ENCODE results near the gene OR4D9. TPM values are rescaled to one million over a fixed set of nuclear protein-coding genes. Genes with fewer than 3 reads are reported as not detected.
"Not testable (repeated sequence)": the region's sequence is repeated elsewhere in the genome, so short reads cannot be mapped to it uniquely, and the experiment has no call there.

OR4D9 gene
- total RNA-seq: not detected

DNA sequence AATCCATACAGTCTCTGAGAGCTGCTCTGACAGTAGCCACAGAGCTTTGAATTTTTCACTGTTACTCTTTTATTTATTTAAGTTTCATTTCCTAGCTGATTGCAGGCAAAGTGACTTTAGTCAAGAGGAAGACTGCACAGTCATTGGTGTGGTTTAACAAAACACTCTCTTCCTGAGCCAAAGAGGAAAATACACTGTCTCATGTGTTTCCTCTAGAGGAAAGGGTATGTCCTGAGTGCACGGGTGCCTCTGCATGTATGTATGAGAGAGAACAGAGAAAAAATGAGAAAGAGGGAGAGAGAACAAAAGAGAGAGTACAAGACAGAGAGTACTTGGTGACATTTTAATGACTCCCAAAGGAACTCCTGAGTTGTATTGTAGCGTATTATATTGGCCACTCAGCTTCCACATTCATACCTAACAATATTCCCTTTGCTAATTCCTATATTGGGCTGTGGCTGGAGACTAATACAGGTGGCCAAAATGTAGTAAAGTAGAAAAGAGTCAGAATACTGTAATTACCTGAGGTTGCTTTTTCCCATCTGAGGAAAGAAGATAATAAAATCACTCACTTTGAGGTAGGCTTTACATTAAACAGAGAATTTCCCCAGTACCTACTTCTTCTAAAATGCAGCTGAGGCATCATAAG, at the start of gene OR4D9:
Gene OR4D9 (plus strand): TSS at position 599 of the 649 bp plus-strand sequence. CDS start 3,374 bp downstream, outside the sequence.
- peaks cover 5% of the 10 kb centered on the region for H3K27me3 Mint-ChIP-seq
- no peak for DNase-seq
- peaks cover 3% of the 10 kb centered on the region for H3K9me3 Mint-ChIP-seq
- H3K4me3 Mint-ChIP-seq: no peak within 1 kb of the TSS
- ChIA-PET POLR2A (interaction anchor here (1.4 kb wide), 1 partner anchor 26 kb away, joined by 3 read pairs; no protein-coding TSS in a partner anchor), CTCF (interaction anchor here (1.0 to 1.3 kb wide), 3 partner anchors 10 to 39 kb away, joined by 3 to 5 read pairs (median 3); no protein-coding TSS in a partner anchor)
- peaks cover 27% of the 10 kb centered on the region for H3K4me1 Mint-ChIP-seq
- H3K27ac Mint-ChIP-seq: peak within 1 kb of the TSS; percentile 63
- H3K36me3 Mint-ChIP-seq (ENCODE audit: low read depth): peaks cover 5% of the 10 kb centered on the region

DNA sequence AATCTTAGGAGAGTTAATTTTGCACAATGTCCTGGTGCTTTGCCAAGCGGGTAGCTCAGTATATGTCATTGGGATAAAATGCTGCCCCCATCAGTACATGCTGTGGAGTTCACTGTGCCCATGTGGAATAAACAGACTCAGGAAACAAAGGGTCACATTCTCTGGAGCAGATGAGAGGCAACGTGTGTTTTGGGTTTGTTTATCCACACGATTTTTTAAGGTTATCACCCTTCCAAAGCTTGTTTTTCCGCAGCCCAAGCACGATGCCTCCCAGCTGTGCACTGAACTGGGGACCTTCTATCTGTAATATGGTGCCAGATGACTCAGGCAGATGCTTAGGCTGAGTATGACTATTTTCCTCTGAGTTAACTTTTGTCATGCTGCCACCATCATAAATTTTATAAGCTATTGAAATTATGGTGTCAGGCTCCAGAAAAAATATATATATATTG, 48.1 kb upstream of the OR4D9 start:
- H3K9me3 Mint-ChIP-seq: no peaks in the 10 kb centered on the region
- CTCF ChIA-PET: no interaction called here
- POLR2A ChIA-PET: no interaction called here
- H3K27ac Mint-ChIP-seq: no peak overlapping the region
- DNase-seq: no peak
- no peak overlapping the region for H3K4me3 Mint-ChIP-seq
- H3K36me3 Mint-ChIP-seq (ENCODE audit: low read depth): no peaks in the 10 kb centered on the region
- no peaks in the 10 kb centered on the region for H3K4me1 Mint-ChIP-seq
- H3K27me3 Mint-ChIP-seq: peaks cover 7% of the 10 kb centered on the region

DNA sequence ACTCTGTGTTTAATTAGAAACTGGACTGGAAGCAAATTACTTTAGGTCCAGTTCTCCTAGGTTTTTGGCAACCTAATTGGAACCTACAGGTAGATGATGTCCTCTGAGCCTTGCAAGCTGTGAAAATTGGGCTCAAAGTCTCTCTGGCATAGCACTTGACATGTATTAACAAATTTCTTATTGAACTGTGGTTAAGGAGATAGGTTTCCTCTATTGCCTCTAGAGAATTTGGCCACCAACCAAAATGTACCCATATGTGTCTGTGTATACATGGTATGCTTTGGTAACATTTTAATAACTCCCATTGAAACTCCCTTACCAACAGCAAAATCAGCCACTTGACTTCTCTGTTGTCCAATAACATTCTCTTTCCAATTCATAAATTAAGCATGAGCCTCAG, 38.3 kb upstream of the OR4D9 start, which contains the start of gene OR4D10:
Gene OR4D10 (plus strand): TSS at position 301 of the 400 bp plus-strand sequence. CDS start 4,115 bp downstream, outside the sequence.
- Mint-ChIP-seq H3K4me3 (no peak within 1 kb of the TSS), H3K36me3 (ENCODE audit: low read depth) (no peaks in the 10 kb centered on the region), H3K9me3 (no peaks in the 10 kb centered on the region), H3K4me1 (no peaks in the 10 kb centered on the region), H3K27me3 (peaks cover 17% of the 10 kb centered on the region), H3K27ac (no peak within 1 kb of the TSS)
- DNase-seq: no peak
- ChIA-PET POLR2A (no interaction called here), CTCF (no interaction called here)

GRCh38 chr11:59475176-59475575, 36.2 kb upstream of the OR4D9 start:
- no peaks in the 10 kb centered on the region for H3K4me1 Mint-ChIP-seq
- H3K9me3 Mint-ChIP-seq: no peaks in the 10 kb centered on the region
- H3K36me3 Mint-ChIP-seq (ENCODE audit: low read depth): no peaks in the 10 kb centered on the region
- DNase-seq: no peak
- CTCF ChIA-PET: no interaction called here
- H3K27ac Mint-ChIP-seq: no peak overlapping the region
- H3K27me3 Mint-ChIP-seq: peaks cover 22% of the 10 kb centered on the region
- POLR2A ChIA-PET: no interaction called here
- no peak overlapping the region for H3K4me3 Mint-ChIP-seq

GRCh38 chr11:59479906-59480305, 31.4 kb upstream of the OR4D9 start:
- H3K9me3 Mint-ChIP-seq: no peaks in the 10 kb centered on the region
- H3K27me3 Mint-ChIP-seq: peaks cover 18% of the 10 kb centered on the region
- CTCF ChIA-PET: no interaction called here
- H3K36me3 Mint-ChIP-seq (ENCODE audit: low read depth): no peaks in the 10 kb centered on the region
- no peak overlapping the region for H3K4me3 Mint-ChIP-seq
- H3K27ac Mint-ChIP-seq: no peak overlapping the region
- POLR2A ChIA-PET: no interaction called here
- no peaks in the 10 kb centered on the region for H3K4me1 Mint-ChIP-seq
- no peak for DNase-seq

- CTCF ChIA-PET: no interaction called here
- Mint-ChIP-seq H3K4me1 (no peaks in the 10 kb centered on the region), H3K27ac (no peak overlapping the region), H3K4me3 (no peak overlapping the region), H3K27me3 (peaks cover 20% of the 10 kb centered on the region), H3K36me3 (ENCODE audit: low read depth) (no peaks in the 10 kb centered on the region), H3K9me3 (no peaks in the 10 kb centered on the region)
- POLR2A ChIA-PET: no interaction called here
- no peak for DNase-seq
Observed at GRCh38 chr11:59480359-59480758, 31.0 kb upstream of the OR4D9 start.

DNA sequence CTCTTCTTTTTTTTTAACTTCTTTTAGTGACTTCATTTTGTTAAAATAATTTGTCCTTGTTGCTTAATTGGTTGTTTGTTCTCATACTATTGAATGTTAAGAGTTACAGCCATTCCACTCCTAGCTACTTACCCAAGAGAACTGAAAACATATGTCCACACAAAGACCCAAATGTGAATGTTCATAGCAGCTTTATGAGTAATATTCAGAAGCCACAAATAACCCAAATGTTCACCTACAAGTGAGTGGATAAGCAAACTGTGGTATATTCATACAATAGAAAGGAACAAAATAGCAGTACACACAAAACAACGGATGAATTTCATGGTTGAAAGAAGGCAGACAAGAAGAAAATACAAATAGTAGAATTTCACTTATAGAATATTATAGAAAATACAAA, 9.4 kb upstream of the OR4D9 start:
- H3K4me3 Mint-ChIP-seq: no peak overlapping the region
- ChIA-PET POLR2A (no interaction called here), CTCF (no interaction called here)
- H3K36me3 Mint-ChIP-seq (ENCODE audit: low read depth): no peaks in the 10 kb centered on the region
- no peak overlapping the region for H3K27ac Mint-ChIP-seq
- no peak for DNase-seq
- peaks cover 13% of the 10 kb centered on the region for H3K27me3 Mint-ChIP-seq
- H3K4me1 Mint-ChIP-seq: no peaks in the 10 kb centered on the region
- peaks cover 2% of the 10 kb centered on the region for H3K9me3 Mint-ChIP-seq

DNA sequence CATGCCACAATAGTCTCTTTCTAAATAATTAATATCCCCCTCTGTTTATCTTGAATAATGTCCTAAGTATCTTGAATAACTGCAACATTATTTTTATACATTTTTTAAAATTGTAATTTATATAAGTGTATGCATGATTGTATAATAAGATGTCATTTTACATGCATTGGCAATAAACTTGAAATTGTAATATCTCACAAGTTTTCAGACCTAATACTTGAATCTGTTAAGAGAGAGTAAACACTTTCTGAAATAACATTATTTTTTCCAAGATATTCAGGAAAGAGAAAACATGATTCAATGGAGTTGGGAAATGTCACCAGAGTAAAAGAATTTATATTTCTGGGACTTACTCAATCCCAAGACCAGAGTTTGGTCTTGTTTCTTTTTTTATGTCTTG, 8.1 kb upstream of the OR4D9 start, which contains the start of gene OR4D11:
Gene OR4D11 (plus strand): TSS at position 301 of the 400 bp plus-strand sequence. CDS start 0 bp downstream, at position 301.
- POLR2A ChIA-PET: no interaction called here
- peaks cover 2% of the 10 kb centered on the region for H3K9me3 Mint-ChIP-seq
- no peak for DNase-seq
- no peaks in the 10 kb centered on the region for H3K36me3 Mint-ChIP-seq (ENCODE audit: low read depth)
- H3K4me3 Mint-ChIP-seq: no peak within 1 kb of the TSS
- H3K27me3 Mint-ChIP-seq: peaks cover 7% of the 10 kb centered on the region
- CTCF ChIA-PET: no interaction called here
- no peaks in the 10 kb centered on the region for H3K4me1 Mint-ChIP-seq
- H3K27ac Mint-ChIP-seq: no peak within 1 kb of the TSS

DNA sequence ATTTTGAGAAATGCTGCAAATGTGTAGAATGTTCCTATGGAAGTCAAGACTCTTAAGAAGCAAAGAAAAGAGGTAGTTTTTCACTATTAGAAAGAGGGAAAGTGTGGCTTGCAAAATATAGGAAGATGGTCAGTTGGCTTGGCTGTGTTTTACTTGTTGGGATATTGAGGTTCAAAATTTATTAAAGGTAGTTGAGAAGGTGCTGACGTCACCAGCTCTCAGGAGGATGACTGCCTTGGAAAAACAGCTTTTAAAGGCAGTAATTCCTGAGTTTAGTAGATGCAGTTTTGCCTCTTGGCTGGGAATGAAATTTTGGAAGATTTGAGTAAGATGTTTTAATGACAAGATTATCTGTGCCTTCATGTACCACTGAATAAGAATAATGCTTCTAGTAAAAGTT, 336 bp downstream of the OR4D9 start:
- peaks cover 5% of the 10 kb centered on the region for H3K36me3 Mint-ChIP-seq (ENCODE audit: low read depth)
- peaks cover 27% of the 10 kb centered on the region for H3K4me1 Mint-ChIP-seq
- POLR2A ChIA-PET: no interaction called here
- no peak overlapping the region for H3K27ac Mint-ChIP-seq
- CTCF ChIA-PET: interaction anchor here (1.0 to 1.3 kb wide), 2 partner anchors 26 to 38 kb away, joined by 3 to 5 read pairs; no protein-coding TSS in a partner anchor
- H3K9me3 Mint-ChIP-seq: peaks cover 3% of the 10 kb centered on the region
- H3K27me3 Mint-ChIP-seq: peaks cover 5% of the 10 kb centered on the region
- H3K4me3 Mint-ChIP-seq: no peak overlapping the region
- no peak for DNase-seq

DNA sequence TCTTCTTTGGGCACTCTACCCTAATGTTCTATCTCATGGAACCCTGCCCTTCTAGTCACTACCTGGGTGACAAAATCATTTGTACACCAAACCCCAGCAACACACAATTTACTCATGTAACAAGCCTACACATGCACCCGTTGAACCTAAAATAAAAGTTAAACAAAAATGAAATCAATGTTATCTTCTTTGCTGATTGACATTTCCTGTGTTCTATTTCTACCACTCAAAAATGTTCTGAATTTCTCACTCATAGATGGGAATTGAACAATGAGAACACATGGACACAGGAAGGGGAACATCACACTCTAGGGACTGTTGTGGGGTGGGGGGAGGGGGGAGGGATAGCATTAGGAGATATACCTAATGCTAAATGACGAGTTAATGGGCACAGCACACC, 8.8 kb downstream of the OR4D9 start:
- CTCF ChIA-PET: interaction anchor here (0.9 kb wide), 1 partner anchor 9 kb away, joined by 3 read pairs; the partner anchor contains the start of gene OR4D9
- not testable (repeated sequence) for H3K4me1 Mint-ChIP-seq

GRCh38 chr11:59520741-59521140, 9.4 kb downstream of the OR4D9 start:
- H3K27ac Mint-ChIP-seq: no peak overlapping the region
- no peaks in the 10 kb centered on the region for H3K36me3 Mint-ChIP-seq (ENCODE audit: low read depth)
- H3K27me3 Mint-ChIP-seq: peaks cover 13% of the 10 kb centered on the region
- no peak for DNase-seq
- H3K9me3 Mint-ChIP-seq: no peaks in the 10 kb centered on the region
- H3K4me1 Mint-ChIP-seq: no peaks in the 10 kb centered on the region
- CTCF ChIA-PET: interaction anchor here (0.9 kb wide), 1 partner anchor 10 kb away, joined by 3 read pairs; the partner anchor contains the start of gene OR4D9
- no peak overlapping the region for H3K4me3 Mint-ChIP-seq
- POLR2A ChIA-PET: no interaction called here

More for the DNA sequence above, 8.8 kb downstream of the OR4D9 start:
- H3K36me3 Mint-ChIP-seq (ENCODE audit: low read depth); H3K27ac Mint-ChIP-seq; POLR2A ChIA-PET; DNase-seq; H3K9me3 Mint-ChIP-seq; H3K4me3 Mint-ChIP-seq: not testable (repeated sequence)
- H3K27me3 Mint-ChIP-seq: peaks cover 11% of the 10 kb centered on the region

DNA sequence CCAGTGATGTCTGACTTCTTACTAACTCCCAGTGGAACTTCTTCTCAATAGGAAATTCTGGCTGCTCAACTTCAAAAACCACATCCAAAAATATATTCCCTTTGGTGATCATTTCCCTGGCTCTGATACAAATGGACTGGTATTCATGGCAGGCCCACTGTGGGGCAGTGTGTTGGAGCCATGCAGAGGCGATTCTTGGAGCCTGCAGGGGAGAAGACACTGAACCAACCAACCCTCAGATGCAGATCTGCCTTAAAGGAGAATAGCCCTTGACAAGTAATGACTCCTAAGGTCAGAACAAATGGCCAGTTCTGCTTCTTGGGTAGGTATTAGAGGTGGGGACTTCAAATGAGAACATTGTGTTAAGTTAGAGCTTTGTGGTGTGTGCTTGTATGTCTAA, 12.2 kb downstream of the OR4D9 start:
- Mint-ChIP-seq H3K36me3 (ENCODE audit: low read depth) (no peaks in the 10 kb centered on the region), H3K27me3 (peaks cover 13% of the 10 kb centered on the region), H3K27ac (no peak overlapping the region), H3K4me1 (no peaks in the 10 kb centered on the region), H3K4me3 (no peak overlapping the region), H3K9me3 (no peaks in the 10 kb centered on the region)
- DNase-seq: no peak
- ChIA-PET POLR2A (no interaction called here), CTCF (interaction anchor here (1.0 kb wide), 1 partner anchor 14 kb away, joined by 4 read pairs; no protein-coding TSS in a partner anchor)

GRCh38 chr11:59528711-59529110, 17.4 kb downstream of the OR4D9 start:
- no peaks in the 10 kb centered on the region for H3K9me3 Mint-ChIP-seq
- peaks cover 6% of the 10 kb centered on the region for H3K27me3 Mint-ChIP-seq
- no peak overlapping the region for H3K4me3 Mint-ChIP-seq

GRCh38 chr11:59532620-59533019, 21.3 kb downstream of the OR4D9 start:
- CTCF ChIA-PET: interaction anchor here (1.3 kb wide), 1 partner anchor 387 kb away, joined by 4 read pairs; no protein-coding TSS in a partner anchor
- no peak overlapping the region for H3K27ac Mint-ChIP-seq

More at GRCh38 chr11:59528711-59529110, 17.4 kb downstream of the OR4D9 start:
- ChIA-PET POLR2A (no interaction called here), CTCF (interaction anchor here (0.6 to 2.3 kb wide), 2 partner anchors 9 to 763 kb away, joined by 3 to 9 read pairs; no protein-coding TSS in a partner anchor)
- Mint-ChIP-seq H3K4me1 (no peaks in the 10 kb centered on the region), H3K27ac (no peak overlapping the region), H3K36me3 (ENCODE audit: low read depth) (no peaks in the 10 kb centered on the region)
- DNase-seq: no peak

More at GRCh38 chr11:59532620-59533019, 21.3 kb downstream of the OR4D9 start:
- Mint-ChIP-seq H3K4me1 (peaks cover 6% of the 10 kb centered on the region), H3K9me3 (no peaks in the 10 kb centered on the region), H3K27me3 (peaks cover 2% of the 10 kb centered on the region), H3K4me3 (no peak overlapping the region), H3K36me3 (ENCODE audit: low read depth) (no peaks in the 10 kb centered on the region)
- POLR2A ChIA-PET: no interaction called here
- no peak for DNase-seq
